ENCODE measurements around the gene C14orf132.

GRCh38 chr14:96120392-96120791 is 81.2 kb downstream of the C14orf132 start:
- TF ChIP-seq CTCF (IDR thresholded peaks at IDR 0.05), result no peak
- TF ChIP-seq POLR2A (IDR thresholded peaks at IDR 0.05), result no peak

Measured in esophagus squamous epithelium (tissue), 4 donors.